Ovary (tissue), 9 donors: ENCODE measurements around the gene AQP10. TPM values are rescaled to one million over a fixed set of nuclear protein-coding genes. Genes with fewer than 3 reads are reported as not detected.

ENCODE experiments used
- DNase-seq, 5 donors: peaks; one replicate each; pipeline ENCODE4 v3.0.0-alpha.2; 2019 to 2020
- H3K27ac ChIP-seq, 2 donors: fragments of 200-600 bp; one replicate each; pipeline versions ENCODE4 v1.5.1 to v1.8.0; 2019 to 2022
- H3K27me3 ChIP-seq: fragments of 200-600 bp; one replicate; pipeline ENCODE4 v1.8.0; 2022
- H3K36me3 ChIP-seq: fragments of 200-600 bp; sonication (generic); one replicate; pipeline ENCODE4 v1.5.1; 2019
- H3K4me1 ChIP-seq: one replicate; pipeline ENCODE4 v1.8.1; 2013; ENCODE audit warnings: mild to moderate bottlenecking, moderate library complexity; ENCODE audit not compliant: insufficient read depth
- H3K4me3 ChIP-seq: fragments of 200-600 bp; sonication (generic); one replicate; pipeline ENCODE4 v1.5.1; 2017
- H3K9me3 ChIP-seq, 2 donors: fragments of 200-600 bp in 1 of 2; sonication (generic) in 1 of 2; one replicate each; pipeline versions ENCODE4 v1.5.1 to v1.8.1; 2013 to 2019; ENCODE audit warnings: mild to moderate bottlenecking in 1 of 2, moderate library complexity in 1 of 2
- EP300 ChIP-seq: sonication (generic); formaldehyde crosslinking; IDR thresholded peaks from one replicate; pipeline ENCODE4 v1.6.1; 2017; ENCODE audit warnings: antibody characterized with exemption
- POLR2A ChIP-seq: fragments of 450-650 bp; IDR thresholded peaks from one replicate; pipeline ENCODE4 v1.6.1; 2017; ENCODE audit warnings: antibody characterized with exemption, mild to moderate bottlenecking, moderate library complexity
- WGBS, 3 donors: extraction: QIAGEN DNeasy Blood & Tissue Kit in 1 of 3; methylation state at CpG; one replicate each; pipeline versions ENCODE4 v1.1.5 to v1.1.7; 2013 to 2017; 5-methylcytosine and 5-hydroxymethylcytosine counted together
- intact Hi-C, 4 donors: fragments of 100-400 bp; cut with DNase I; formaldehyde crosslinking; loops; one replicate each; pipeline versions ENCODE4 v1.11.0 to v1.15.1; 2022 to 2023
- polyA plus RNA-seq, 2 donors: library from polyadenylated mRNA; stranded (reverse); fragments of 200-250 nt in 1 of 2; fragments of 350-450 nt in 1 of 2; fragmentation: Illumina TruSeq in 1 of 2; extraction: RNeasy Lipid Tissue Mini Kit (QIAGEN cat#74804) in 1 of 2; gene quantifications; one replicate each; pipeline ENCODE4 v1.2.3, GENCODE V29; 2013 to 2014
- total RNA-seq, 7 donors: library from RNA; depleted of rRNA in 2 of 7; stranded (reverse); fragments of >200 nt in 2 of 7; fragmentation: NEBNext Ultra II Directional in 3 of 7; extraction: Animal tissue kit (Norgen Biotek cat#: 25700) in 3 of 7; gene quantifications; one replicate each; pipeline versions ENCODE4 v1.1.0 to v1.2.4, GENCODE V29; 2016 to 2023
- TF ChIP-seq, protein P1 (sequence below), 3 donors: fragments of 450-650 bp in 2 of 3; fragments of 200-600 bp in 1 of 3; IDR thresholded peaks; one replicate each; pipeline versions ENCODE4 v1.5.1 to v1.8.0; 2016 to 2022; ENCODE audit warnings: antibody characterized with exemption in 3 of 3, mild to moderate bottlenecking in 1 of 3
- donor health status: DM: no; HTN: no; CAD: no; lungs with moderate emphysema.
- donor health status: DM: no; HTN: no; CAD: no.
- donor health status: Bipolar disorder and iron deficiency.
- donor health status: DM: yes; HTN: yes; CAD: no.
- donor health status: DM: no; HTN: no; CAD: no.
- donor health status: DM: yes; HTN: yes; CAD: no.

AQP10 gene
- total and polyA plus RNA-seq, 9 donors, result 0.13 to 1.0 (median 0.23) TPM; not detected in 6

DNA sequence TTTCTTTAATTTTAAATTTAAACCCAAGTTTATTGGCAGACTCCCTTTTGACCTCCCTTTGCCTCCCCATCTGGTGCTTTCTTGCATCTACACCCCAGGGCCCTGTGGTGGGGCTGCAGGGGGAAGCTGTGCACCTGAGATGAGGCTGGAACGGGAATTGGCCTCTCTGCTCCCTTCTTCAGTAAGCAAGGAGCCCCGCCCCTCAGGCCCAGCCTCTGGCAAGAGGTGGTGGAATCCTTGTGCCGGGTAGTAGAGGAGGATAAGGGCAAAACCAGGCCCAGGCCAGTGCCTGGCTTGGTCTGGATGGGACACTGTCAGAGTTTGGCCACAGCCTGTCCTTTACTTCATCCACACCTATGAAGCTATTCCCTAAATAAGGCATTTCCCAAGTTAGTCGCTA, 29.5 kb downstream of the AQP10 start:
- no peaks in the 10 kb centered on the region for H3K27me3 ChIP-seq
- no peaks in the 10 kb centered on the region for H3K9me3 ChIP-seq
- intact Hi-C loops, result loop anchor here in 1 of 4 donors (10.0 kb wide), 1 partner anchor 54 kb away; the partner anchor contains the start of gene IL6R
- H3K27ac ChIP-seq, result no peak overlapping the region
- DNase-seq, result no peak
- 71 to 79% (median 73%) methylated on average over 4 of the region's 4 CpGs for WGBS, 3 donors
- TF ChIP-seq EP300 (no peak), POLR2A (no peak)
- TF ChIP-seq, protein P1, sequence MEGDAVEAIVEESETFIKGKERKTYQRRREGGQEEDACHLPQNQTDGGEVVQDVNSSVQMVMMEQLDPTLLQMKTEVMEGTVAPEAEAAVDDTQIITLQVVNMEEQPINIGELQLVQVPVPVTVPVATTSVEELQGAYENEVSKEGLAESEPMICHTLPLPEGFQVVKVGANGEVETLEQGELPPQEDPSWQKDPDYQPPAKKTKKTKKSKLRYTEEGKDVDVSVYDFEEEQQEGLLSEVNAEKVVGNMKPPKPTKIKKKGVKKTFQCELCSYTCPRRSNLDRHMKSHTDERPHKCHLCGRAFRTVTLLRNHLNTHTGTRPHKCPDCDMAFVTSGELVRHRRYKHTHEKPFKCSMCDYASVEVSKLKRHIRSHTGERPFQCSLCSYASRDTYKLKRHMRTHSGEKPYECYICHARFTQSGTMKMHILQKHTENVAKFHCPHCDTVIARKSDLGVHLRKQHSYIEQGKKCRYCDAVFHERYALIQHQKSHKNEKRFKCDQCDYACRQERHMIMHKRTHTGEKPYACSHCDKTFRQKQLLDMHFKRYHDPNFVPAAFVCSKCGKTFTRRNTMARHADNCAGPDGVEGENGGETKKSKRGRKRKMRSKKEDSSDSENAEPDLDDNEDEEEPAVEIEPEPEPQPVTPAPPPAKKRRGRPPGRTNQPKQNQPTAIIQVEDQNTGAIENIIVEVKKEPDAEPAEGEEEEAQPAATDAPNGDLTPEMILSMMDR (IDR thresholded peaks at IDR 0.05), result no peak
- H3K4me3 ChIP-seq, result no peak overlapping the region
- no peaks in the 10 kb centered on the region for H3K36me3 ChIP-seq
- peaks cover 12% of the 10 kb centered on the region for H3K4me1 ChIP-seq

DNA sequence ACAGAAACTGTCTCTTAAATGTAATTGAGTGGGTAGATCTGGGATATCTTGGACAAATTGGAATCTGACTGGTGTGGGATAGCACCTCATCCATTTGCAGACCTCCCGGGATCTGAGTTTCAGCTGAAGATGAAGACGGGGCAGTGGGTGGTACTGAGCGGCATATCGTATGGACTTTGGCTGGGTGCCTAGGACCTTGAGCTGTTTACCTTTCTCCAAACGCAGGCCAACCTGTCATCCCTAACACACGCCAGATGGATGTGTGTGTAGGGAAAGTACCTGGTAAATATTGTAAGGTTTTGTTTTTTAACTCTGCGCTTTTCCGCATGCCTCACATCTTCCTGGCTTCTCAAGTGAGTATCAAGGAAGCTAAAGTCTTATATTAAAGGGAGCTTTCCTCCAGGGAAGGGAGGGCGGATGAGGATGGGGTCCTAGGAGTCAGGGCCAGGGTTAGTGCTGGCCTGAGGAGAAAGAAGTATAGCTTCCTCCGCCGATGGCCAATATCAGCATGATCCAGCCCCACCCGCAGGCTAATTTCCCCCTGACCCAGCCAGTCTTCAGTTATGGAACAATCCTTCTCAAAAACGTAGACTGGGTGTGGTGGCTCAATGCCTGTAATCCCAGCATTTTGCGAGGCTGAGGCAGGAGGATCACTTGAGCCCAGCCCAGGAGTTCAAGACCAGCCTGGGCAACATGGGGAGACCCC, 30.6 kb downstream of the AQP10 start:
- Histone ChIP-seq H3K4me1 (peaks cover 12% of the 10 kb centered on the region), H3K27ac (peak overlapping the region in 1 of 2 donors; percentile 49), H3K36me3 (no peaks in the 10 kb centered on the region), H3K9me3 (no peaks in the 10 kb centered on the region), H3K27me3 (no peaks in the 10 kb centered on the region), H3K4me3 (no peak overlapping the region)
- 33 to 49% (median 49%) methylated on average over 14 of the region's 14 CpGs for WGBS, 3 donors
- DNase-seq, result no peak
- TF ChIP-seq POLR2A (no peak), EP300 (no peak)
- TF ChIP-seq, protein P1 (IDR thresholded peaks at IDR 0.05), result no peak
- intact Hi-C loops, result loop anchor here in 1 of 4 donors (10.0 kb wide), 1 partner anchor 53 kb away; the partner anchor contains the start of gene IL6R

DNA sequence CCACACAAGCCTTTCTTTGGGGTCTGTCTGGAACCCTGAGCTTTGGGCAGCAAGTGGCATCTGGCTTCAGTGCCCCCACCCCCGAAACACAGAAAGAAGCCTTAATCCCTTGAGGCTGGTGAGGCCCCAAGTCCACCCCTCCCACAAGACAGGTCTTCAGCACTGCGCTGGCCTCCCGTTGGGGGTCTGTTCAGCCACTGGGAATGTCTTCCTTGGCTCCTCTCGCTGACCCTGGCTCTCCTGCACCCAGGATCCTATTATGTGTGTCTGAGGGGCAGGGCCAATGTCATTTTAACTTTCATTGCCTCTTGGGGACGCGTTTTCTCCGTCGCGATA, 31.3 kb downstream of the AQP10 start:
- H3K9me3 ChIP-seq, result no peaks in the 10 kb centered on the region
- 19 to 37% (median 31%) methylated on average over 9 of the region's 9 CpGs for WGBS, 3 donors
- H3K27ac ChIP-seq, result peak overlapping the region; percentile 39 to 49
- peaks cover 12% of the 10 kb centered on the region for H3K4me1 ChIP-seq
- TF ChIP-seq, protein P1 (IDR thresholded peaks at IDR 0.05), result no peak
- TF ChIP-seq EP300 (no peak), POLR2A (no peak)
- H3K4me3 ChIP-seq, result peak overlapping the region; percentile 32
- intact Hi-C loops, result loop anchor here in 1 of 4 donors (10.0 kb wide), 1 partner anchor 53 kb away; the partner anchor contains the start of gene IL6R
- no peak for DNase-seq
- H3K36me3 ChIP-seq, result no peaks in the 10 kb centered on the region
- H3K27me3 ChIP-seq, result no peaks in the 10 kb centered on the region

DNA sequence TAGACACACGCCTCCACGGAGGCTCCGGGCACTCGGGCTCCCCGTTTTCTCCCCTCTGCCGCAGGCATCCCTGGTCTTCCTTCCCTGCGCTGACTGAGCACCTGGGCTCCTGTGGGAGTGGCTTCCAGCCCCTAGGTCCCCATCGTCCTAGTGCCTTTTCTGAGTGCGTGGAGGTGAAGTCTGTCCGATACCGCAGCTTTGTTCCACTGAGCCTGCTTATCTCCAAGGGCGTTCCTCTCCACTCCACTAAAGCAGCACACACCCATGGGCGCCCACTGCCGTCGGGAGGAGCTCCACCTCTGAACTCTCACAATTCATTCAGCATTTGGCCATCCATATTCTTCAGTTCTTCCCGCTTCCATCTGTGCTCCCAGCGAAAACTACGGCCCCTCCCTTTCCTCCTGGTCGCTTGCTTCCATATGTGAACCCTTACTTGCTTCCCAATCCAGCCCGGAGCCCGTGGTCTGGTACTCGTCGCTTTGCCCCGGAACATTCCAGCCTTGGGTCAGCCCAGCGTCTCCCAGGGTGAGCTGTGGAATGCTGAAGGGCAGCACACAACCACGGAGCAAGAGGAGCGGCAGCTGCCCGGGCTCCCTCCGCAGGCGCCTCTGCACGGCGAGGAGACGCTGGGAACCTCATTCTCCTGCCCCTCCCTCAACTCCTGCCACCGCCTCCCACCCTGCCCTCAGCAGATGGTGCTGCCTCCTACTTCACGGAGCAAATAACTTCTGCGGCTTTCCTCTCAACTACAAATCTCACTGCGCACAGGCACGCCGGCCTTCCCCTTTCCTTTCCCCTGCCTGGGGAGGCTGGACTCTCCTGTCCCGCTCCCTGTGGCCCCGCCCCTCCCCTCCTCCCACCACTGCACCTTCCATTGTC, 31.9 kb downstream of the AQP10 start:
- H3K4me3 ChIP-seq, result peak overlapping the region; percentile 32
- intact Hi-C loops, result loop anchor here in 1 of 4 donors (10.0 kb wide), 1 partner anchor 52 kb away; the partner anchor contains the start of gene IL6R
- H3K36me3 ChIP-seq, result no peaks in the 10 kb centered on the region
- peaks cover 12% of the 10 kb centered on the region for H3K4me1 ChIP-seq
- no peaks in the 10 kb centered on the region for H3K9me3 ChIP-seq
- 1 to 2% (median 1%) methylated on average over 41 of the region's 41 CpGs for WGBS, 3 donors
- TF ChIP-seq, protein P1 (IDR thresholded peaks at IDR 0.05), result peak in 1 of 3 donors; percentile 5
- TF ChIP-seq POLR2A, result peak; percentile 3
- no peak for TF ChIP-seq EP300
- H3K27me3 ChIP-seq, result no peaks in the 10 kb centered on the region
- H3K27ac ChIP-seq, result peak overlapping the region; percentile 39 to 49
- peak; percentile 46 to 70 (median 51) for DNase-seq
